GM12801 (cell line): Measurements from ENCODE around the gene SOX12.

ENCODE experiments used
- CTCF ChIP-seq: IDR thresholded peaks from one replicate; pipeline ENCODE4 v1.5.1; 2011; ENCODE audit warnings: control low read depth; ENCODE audit not compliant: insufficient read length; ENCODE audit errors: extremely low read depth

The SOX12 gene

DNA sequence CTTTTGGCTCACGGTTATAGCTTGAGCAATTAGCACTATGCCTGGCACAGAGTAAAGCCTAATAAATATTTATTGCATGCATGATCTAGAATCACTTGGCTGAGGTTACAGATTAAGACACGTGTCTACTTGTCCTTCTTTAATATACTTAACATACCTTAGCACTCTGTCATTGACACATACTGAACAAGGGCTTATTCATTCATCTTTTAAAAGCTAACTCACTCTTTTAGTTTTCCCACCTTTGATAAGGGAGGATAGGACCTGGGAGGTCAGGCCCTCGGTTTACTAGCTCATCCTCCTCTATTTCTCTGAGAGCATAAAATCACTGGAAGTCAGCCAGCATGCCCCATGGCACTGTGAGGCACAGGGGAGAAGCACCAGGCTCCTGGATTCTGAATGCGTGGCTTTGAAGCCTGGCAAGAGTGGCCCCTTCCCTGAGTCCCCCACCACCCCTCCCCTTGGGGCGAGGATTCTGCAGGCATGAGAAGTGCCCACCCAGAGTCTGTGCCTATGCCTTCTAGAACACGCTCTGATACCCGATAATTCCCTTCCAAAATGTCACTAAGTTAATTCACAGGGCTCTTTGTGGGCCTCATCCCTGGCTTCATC is 16.8 kb upstream of the SOX12 start:
- no peak for TF ChIP-seq CTCF

DNA sequence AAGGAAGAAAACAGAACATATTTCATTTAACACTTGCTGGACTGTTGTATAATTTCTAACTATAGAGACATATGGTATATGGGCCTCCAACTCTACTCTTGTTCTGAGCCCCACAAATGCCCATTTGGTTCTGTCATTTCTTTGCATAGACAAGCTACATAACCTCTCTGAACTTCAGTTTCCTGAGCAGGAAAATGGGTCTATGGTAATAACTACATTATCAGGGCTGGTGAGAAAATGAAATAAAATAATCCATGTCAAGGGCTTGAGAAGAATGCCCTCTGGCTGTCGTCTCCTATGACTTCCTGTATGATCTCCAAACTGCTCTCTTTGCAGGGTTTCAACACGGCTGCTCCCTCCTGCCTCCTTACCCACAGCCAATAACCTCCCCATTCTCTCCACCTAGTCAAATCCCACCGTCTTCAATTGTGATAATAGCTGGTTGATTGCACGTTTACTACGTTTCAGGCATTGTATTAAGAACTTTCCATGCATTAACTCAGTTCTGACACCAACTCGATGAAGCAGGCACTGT is 16.0 kb upstream of the SOX12 start:
- no peak for TF ChIP-seq CTCF

DNA sequence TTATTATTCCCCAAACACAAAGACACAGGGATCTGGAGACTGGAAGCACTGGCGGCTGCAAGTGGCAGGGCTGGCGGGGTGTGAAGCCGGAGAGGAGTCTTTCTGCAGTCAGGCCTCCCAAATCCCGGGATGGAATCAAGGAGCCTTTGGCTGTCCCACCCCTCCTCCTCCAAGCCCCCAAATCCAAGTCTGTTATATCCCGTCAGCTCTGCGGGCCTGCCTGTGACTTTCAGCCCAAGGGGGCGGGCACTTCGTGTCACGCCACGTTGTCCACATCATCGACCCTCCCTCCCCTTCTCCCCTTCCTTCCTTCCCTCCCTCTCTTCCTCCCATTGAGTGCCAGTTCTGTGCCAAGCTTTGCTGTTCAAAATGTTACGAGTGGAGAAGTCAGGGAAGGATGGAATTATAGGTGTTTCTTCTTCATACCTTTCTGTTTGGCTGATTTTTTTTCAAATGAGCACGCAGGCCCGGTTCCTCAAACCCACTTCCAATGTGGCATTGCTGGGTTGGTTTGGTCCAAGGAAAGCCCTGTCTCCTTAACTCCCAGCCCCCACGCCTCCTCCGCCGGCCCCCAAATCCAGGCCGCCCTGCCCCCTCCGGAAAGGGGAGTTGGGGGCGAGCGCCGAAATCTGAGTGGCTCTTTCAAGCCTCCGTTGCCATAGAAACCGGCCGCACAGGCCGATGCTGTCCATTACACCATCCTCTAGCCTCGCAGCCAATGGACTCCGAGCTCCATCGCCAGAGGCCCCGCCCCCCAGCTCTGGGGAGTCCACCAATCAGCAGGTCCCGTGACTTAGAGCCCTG is 15.3 kb upstream of the SOX12 start:
- TF ChIP-seq CTCF = no peak

- no peak for TF ChIP-seq CTCF
Observed at GRCh38 chr20:310645-311044, 14.7 kb upstream of the SOX12 start.

DNA sequence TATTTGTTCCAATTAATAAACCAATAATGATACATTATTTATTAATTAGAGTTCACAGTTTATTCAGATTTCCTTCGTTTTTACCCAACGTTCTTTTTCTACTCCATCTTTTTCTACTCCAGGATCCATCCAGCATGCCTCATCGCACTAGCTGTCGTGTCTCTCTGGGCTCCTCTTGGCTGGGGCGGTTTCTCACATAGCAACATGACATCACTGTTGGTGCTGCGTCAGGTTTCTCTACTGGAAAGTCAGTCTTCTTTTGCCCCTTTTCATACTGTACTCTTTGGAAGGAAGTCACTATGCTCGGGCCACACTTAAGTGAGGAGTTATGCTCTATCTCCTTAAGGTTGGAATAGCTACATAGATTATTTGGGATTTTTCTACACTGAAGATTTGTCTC is 13.7 kb upstream of the SOX12 start:
- no peak for TF ChIP-seq CTCF

- TF ChIP-seq CTCF = no peak
Observed at GRCh38 chr20:312067-312466, 13.3 kb upstream of the SOX12 start.

DNA sequence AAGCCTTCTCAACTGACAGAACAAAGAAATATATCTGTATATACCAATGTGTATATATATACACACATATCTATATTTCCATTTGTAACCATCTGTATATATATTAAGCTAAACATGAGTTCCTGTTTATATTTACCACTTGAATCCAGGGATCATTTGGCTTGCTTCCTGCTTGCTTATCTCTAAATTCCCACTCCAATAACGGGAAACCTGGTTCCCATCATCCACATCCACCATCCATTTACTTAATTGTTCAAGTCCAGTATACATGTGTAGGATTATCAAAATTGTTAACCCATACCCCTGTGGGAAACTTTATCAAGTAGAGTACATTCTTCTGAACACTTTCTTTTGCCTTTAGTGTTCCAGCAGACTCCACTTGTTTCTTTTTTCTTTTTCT is 12.5 kb upstream of the SOX12 start:
- TF ChIP-seq CTCF = no peak
